SK-N-SH treated with all-trans-retinoic acid at 6 μM for 48 hours (cell line): ENCODE measurements around the gene CDC20B.

Experiments used
- CSDC2 ChIP-seq: fragments of 250-450 bp; sonication (Bioruptor Pico); IDR thresholded peaks from 2 replicates; pipeline ENCODE4 v1.5.0; 2020; ENCODE audit warnings: mild to moderate bottlenecking, moderate library complexity
- GLIS3 ChIP-seq: fragments of 250-450 bp; sonication (Bioruptor Pico); IDR thresholded peaks from 2 replicates; pipeline ENCODE4 v1.5.0; 2020; ENCODE audit warnings: mild to moderate bottlenecking, moderate library complexity
- OSR1 ChIP-seq: fragments of 250-450 bp; sonication (Bioruptor Pico); IDR thresholded peaks from 2 replicates; pipeline ENCODE4 v1.8.0; 2022; ENCODE audit warnings: moderate library complexity, mild to moderate bottlenecking, inconsistent platforms
- RARB ChIP-seq: fragments of 250-450 bp; sonication (Bioruptor Pico); IDR thresholded peaks from 2 replicates; pipeline ENCODE4 v1.8.0; 2021; ENCODE audit warnings: mild to moderate bottlenecking, moderate library complexity
- TCF4 ChIP-seq: fragments of 250-450 bp; sonication (Bioruptor Pico); IDR thresholded peaks from 2 replicates; pipeline ENCODE4 v1.8.0; 2021; ENCODE audit warnings: mild to moderate bottlenecking, moderate library complexity, borderline replicate concordance
- ZFP3 ChIP-seq: fragments of 250-450 bp; sonication (Bioruptor Pico); IDR thresholded peaks from 2 replicates; pipeline ENCODE4 v1.5.0; 2020; ENCODE audit warnings: mild to moderate bottlenecking, moderate library complexity
- ZFP30 ChIP-seq: fragments of 450-650 bp; formaldehyde crosslinking; IDR thresholded peaks from 2 replicates; pipeline ENCODE4 v1.5.0; 2022; ENCODE audit warnings: mild to moderate bottlenecking, moderate library complexity
- ZNF70 ChIP-seq: fragments of 450-650 bp; formaldehyde crosslinking; IDR thresholded peaks from 2 replicates; pipeline ENCODE4 v1.5.0; 2020; ENCODE audit warnings: mild to moderate bottlenecking, moderate library complexity
- TF ChIP-seq, protein P1 (sequence below): fragments of 250-450 bp; sonication (Bioruptor Pico); IDR thresholded peaks from 2 replicates; pipeline ENCODE4 v1.8.0; 2020; ENCODE audit warnings: mild to moderate bottlenecking, moderate library complexity, borderline replicate concordance
- TF ChIP-seq, protein P2 (sequence below): fragments of 250-450 bp; sonication (Bioruptor Pico); IDR thresholded peaks from 2 replicates; pipeline ENCODE4 v1.5.1; 2020; ENCODE audit warnings: low read depth, mild to moderate bottlenecking, moderate library complexity
- TF ChIP-seq, protein P3 (sequence below): fragments of 250-450 bp; sonication (Bioruptor Pico); IDR thresholded peaks from 2 replicates; pipeline ENCODE4 v1.8.0; 2021; ENCODE audit warnings: low read depth, mild to moderate bottlenecking, moderate library complexity, borderline replicate concordance

DNA sequence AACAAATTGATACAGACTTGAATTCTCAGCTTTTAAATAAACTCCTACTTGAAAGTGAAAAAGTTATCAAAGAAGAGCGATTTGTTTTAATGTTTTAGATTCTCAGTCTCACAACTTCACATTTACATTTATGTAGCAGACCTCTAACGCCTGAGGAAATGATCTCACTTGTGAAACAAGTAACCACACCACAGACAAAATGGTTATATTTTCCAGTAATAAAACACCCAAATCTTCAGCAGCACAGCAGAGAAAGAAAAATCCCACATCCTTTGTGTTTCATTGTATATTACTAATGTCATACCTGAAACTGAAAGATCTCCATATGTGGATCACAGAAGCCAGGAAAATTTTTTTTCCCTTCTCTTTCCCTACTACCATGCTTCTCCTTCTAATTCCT lies 100.3 kb downstream of the CDC20B start:
- TF ChIP-seq ZFP30 (CRISPR knock-in tag), result no peak
- TF ChIP-seq CSDC2 (CRISPR knock-in tag), result no peak
- TF ChIP-seq RARB (CRISPR knock-in tag), result no peak
- TF ChIP-seq, protein P1, sequence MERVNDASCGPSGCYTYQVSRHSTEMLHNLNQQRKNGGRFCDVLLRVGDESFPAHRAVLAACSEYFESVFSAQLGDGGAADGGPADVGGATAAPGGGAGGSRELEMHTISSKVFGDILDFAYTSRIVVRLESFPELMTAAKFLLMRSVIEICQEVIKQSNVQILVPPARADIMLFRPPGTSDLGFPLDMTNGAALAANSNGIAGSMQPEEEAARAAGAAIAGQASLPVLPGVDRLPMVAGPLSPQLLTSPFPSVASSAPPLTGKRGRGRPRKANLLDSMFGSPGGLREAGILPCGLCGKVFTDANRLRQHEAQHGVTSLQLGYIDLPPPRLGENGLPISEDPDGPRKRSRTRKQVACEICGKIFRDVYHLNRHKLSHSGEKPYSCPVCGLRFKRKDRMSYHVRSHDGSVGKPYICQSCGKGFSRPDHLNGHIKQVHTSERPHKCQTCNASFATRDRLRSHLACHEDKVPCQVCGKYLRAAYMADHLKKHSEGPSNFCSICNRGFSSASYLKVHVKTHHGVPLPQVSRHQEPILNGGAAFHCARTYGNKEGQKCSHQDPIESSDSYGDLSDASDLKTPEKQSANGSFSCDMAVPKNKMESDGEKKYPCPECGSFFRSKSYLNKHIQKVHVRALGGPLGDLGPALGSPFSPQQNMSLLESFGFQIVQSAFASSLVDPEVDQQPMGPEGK (CRISPR knock-in tag), result no peak
- TF ChIP-seq OSR1 (CRISPR knock-in tag), result no peak
- TF ChIP-seq, protein P2, sequence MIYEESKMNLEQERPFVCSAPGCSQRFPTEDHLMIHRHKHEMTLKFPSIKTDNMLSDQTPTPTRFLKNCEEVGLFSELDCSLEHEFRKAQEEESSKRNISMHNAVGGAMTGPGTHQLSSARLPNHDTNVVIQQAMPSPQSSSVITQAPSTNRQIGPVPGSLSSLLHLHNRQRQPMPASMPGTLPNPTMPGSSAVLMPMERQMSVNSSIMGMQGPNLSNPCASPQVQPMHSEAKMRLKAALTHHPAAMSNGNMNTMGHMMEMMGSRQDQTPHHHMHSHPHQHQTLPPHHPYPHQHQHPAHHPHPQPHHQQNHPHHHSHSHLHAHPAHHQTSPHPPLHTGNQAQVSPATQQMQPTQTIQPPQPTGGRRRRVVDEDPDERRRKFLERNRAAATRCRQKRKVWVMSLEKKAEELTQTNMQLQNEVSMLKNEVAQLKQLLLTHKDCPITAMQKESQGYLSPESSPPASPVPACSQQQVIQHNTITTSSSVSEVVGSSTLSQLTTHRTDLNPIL (CRISPR knock-in tag), result no peak
- no peak for TF ChIP-seq TCF4
- TF ChIP-seq, protein P3, sequence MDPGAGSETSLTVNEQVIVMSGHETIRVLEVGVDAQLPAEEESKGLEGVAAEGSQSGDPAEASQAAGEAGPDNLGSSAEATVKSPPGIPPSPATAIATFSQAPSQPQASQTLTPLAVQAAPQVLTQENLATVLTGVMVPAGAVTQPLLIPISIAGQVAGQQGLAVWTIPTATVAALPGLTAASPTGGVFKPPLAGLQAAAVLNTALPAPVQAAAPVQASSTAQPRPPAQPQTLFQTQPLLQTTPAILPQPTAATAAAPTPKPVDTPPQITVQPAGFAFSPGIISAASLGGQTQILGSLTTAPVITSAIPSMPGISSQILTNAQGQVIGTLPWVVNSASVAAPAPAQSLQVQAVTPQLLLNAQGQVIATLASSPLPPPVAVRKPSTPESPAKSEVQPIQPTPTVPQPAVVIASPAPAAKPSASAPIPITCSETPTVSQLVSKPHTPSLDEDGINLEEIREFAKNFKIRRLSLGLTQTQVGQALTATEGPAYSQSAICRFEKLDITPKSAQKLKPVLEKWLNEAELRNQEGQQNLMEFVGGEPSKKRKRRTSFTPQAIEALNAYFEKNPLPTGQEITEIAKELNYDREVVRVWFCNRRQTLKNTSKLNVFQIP (CRISPR knock-in tag), result no peak
- no peak for TF ChIP-seq GLIS3
- no peak for TF ChIP-seq ZFP3 (CRISPR knock-in tag)
- no peak for TF ChIP-seq ZNF70
